ENCODE measurements around the gene COL9A1.

Gene COL9A1

DNA sequence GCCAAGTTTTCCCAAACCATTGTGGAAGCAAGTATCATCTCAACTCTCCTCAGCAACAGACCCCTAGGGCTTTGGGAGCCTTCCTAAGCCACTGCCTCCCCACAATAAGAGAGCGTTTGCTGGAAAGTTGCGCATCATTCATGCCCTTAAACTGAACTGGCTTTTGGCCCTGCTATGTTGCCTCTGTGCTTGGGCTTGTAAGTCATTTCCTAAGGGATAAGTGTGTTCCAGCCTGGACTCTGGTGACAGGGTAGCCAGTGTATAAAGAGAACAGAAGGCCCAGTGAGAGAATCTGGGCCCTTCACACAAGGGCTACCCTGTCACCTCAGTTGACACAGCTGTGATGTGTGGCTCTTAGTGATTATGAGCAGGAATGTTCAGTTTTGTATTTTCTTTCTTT lies 77.8 kb downstream of the COL9A1 start:
- DNase-seq (ENCODE audit: low spot score): no peak

DNA sequence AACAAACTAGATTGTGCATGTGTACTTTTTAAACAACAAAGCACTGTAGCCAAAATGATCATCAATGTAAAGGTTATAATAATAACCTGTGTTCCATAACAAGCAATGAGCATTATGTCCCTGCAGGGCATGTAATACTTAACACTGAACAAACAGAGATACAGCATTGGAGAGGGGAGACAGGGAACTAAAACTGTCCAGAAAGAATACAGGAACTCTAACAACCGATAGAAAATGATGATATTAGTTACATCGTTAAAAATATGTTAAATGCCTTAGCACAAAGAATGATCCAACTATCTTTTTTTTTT lies 80.5 kb downstream of the COL9A1 start:
- DNase-seq (ENCODE audit: low spot score): no peak

- DNase-seq (ENCODE audit: low spot score): no peak
Observed at GRCh38 chr6:70221715-70222438, 81.0 kb downstream of the COL9A1 start.

- peak; percentile 10 for DNase-seq (ENCODE audit: low spot score)
Observed at GRCh38 chr6:70221025-70221714, 81.7 kb downstream of the COL9A1 start.

DNA sequence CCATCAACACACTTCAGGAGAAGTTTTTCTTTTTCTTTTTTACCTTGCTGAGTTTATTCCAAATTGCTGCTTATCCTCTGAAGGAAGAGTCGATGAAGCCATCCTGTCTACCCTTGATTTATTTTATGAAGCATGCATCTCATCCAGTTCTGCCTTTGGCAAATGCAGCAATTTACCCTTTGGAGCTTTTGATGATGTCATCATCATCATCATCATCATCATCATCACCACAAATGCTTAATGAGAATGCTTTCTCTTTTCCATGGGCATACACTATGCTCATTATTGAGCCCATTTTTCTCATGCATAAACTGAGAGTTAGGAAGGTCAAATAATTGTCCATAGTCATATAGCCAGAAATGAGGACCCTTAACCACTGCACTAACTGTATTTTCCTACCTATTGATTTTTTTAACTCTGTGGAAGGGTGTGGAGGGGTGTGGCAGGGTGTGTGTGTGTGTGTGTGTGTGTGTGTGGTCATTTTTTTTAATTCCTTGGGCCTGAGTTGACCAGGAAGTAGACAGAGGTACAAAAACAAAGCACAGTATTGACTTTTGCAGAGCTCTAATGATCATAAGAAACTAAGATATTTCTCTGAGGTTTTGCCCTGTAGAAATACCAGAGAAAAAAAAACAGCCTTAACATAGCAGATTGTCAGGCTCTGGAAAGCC lies 82.8 kb downstream of the COL9A1 start:
- no peak for DNase-seq (ENCODE audit: low spot score)

- DNase-seq (ENCODE audit: low spot score): no peak
Observed at GRCh38 chr6:70216767-70217166, 86.1 kb downstream of the COL9A1 start.

DNA sequence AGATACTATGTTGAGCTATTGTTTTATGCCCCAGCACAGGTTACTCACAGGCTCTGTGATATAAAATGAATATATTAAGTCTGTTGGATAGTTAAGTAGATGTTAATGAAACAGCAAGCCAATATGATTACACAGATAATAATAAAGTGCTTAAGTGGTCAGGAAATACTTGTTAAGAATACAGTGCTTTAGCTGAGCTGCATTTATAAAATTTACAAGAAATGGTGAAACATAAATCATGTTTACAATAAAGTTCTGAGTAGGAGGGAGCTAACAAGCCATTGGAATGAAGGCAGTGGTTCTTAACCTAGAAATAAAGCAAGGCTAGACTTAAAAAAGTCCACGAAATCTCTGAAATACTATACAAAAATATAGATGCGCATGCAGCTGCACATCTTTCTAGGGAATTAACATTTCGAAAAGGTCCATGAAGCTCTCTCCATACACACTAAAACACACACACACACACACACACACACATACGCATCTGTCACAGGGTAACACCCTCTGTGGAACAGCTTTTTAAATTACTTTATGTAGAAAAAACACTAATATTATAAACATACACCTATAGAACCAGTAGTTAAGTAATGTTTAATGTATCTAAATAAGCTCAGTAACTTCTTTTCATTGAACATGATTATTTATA lies 87.3 kb downstream of the COL9A1 start:
- DNase-seq (ENCODE audit: low spot score): no peak

DNA sequence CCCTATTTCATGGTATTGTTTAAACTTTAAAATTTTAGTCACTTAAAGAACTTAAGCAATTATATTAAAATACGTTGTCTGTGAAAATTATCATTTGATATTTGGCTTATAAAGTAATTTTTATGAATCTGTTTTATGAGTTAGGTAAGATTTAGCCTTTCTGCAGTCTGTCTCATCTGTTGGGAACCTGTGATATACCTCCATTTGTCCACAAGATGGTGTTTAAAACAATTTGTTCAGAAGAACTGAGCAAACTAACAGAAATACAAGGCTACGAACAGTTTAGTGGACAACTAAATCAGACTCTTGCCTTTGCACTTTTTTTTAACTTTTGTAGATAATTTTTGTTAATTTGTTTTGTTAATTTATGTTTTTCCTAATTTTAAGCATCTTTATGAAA lies 92.4 kb downstream of the COL9A1 start:
- DNase-seq (ENCODE audit: low spot score): peak; percentile 7

- DNase-seq (ENCODE audit: low spot score): no peak
Observed at GRCh38 chr6:70208235-70208790, 94.6 kb downstream of the COL9A1 start.

- no peak for DNase-seq (ENCODE audit: low spot score)
Observed at GRCh38 chr6:70198785-70199184, 104.1 kb downstream of the COL9A1 start.

GRCh38 chr6:70196531-70196930 lies 106.4 kb downstream of the COL9A1 start:
- DNase-seq (ENCODE audit: low spot score): no peak

DNA sequence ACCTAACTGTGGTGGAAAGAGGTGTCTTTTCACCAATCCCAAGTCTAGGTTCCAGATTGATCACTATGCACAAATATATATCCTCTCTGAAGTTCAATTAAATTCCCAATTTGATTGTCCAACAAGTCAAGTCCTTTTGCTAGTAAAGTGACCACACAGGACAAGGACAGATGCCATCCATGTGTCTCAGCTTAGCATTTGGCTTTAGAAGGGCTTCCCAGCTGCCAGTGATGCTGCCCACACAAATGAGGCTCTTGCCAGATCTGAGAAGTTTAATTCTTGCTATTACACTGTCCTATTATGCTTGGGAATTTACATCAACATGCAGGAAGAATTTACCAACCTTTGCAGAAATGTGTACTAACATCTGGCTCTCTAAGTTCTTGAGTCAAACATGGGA lies 108.5 kb downstream of the COL9A1 start:
- no peak for DNase-seq (ENCODE audit: low spot score)

- DNase-seq (ENCODE audit: low spot score): no peak
Observed at GRCh38 chr6:70188202-70188601, 114.7 kb downstream of the COL9A1 start.

DNA sequence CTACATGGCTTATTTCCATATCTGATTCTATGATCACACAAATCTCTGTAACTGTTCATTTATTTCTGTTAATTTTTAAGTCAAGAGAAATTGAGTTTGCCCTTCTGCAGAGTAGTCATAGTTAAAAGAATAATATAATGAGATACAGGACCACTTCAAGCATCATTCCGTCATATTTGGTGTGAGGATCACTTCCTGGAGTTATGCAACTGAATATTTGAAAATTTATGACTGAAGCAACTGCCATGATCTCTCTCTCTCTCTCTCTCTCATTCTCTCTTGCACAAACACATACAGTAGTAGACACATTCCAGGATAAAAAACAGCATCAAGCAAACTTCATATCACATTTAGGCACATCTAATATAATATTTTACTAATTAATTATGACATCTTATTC lies 116.4 kb downstream of the COL9A1 start:
- DNase-seq (ENCODE audit: low spot score): no peak

GRCh38 chr6:70184723-70185122 lies 118.2 kb downstream of the COL9A1 start:
- no peak for DNase-seq (ENCODE audit: low spot score)

DNA sequence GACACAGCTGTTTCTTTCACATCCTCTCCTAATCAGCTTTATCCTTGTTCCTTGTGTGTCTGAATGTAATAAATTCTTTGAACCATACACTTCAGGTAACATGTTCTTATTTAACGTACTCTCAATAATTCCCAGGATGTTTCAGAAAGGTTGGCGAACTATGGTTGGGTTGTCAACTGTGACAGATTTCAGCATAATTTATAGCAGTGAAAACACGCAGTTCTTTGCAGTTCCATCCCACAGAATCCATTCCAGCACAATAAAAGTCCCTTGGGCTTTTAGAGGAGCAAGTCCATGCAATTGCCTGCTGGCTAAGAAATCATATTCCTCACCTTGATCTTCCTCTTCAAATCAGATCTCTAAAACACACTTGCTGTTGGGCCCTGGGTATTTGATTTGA lies 119.3 kb downstream of the COL9A1 start:
- no peak for DNase-seq (ENCODE audit: low spot score)

DNA sequence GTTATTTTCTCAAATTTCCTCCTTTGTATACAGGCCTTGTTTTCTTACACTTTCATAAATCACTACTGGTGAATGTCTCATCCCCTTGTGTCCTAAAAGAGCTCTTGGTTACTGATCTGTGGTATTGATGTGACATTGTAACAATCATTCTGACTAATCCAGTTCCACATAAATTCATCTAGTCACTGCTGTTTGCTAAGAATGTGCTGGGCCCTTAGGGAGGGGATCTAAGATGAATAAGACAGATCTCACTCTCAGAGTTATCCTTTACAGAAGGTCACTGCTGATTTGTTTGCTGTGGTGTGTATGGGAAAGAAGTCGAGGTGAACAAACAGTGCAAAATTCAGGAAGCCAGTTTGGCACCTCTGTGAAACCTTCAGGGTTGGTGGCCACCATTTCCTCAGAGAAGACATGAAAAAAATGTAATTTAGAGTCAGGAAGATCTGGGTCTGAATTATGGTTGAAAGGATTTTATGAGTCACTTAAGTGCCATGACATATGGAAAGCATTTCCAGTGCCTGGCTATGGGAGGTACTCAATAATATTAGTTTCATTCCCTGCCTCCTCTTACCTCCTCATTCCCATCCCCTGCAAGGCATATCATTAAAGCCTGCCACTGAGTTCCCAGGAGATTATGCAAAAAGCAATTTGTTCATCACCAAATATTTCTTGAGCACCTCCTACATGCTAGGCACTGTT lies 121.8 kb downstream of the COL9A1 start:
- no peak for DNase-seq (ENCODE audit: low spot score)

GRCh38 chr6:70180183-70180900 lies 122.5 kb downstream of the COL9A1 start:
- no peak for DNase-seq (ENCODE audit: low spot score)

GRCh38 chr6:70176842-70177550 lies 125.9 kb downstream of the COL9A1 start:
- no peak for DNase-seq (ENCODE audit: low spot score)

DNA sequence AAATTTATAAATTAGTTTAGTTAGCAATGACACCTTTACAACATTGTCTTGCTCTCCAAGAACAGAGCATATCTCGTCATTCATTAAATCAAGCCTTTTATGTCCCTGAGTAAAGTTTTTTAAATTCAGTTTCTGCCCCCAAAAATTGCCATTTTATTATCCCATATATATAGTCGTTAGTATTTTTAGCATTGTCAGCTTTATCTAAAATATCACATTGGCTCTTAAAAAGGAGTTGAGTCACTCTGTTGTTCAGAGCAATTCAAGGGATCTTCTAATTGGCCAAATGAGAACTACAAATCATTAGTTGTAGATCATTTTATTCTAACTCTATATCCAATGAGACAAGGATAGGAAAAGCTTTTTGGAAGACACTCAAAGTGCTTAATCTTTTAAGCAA lies 127.1 kb downstream of the COL9A1 start:
- DNase-seq (ENCODE audit: low spot score): no peak

DNA sequence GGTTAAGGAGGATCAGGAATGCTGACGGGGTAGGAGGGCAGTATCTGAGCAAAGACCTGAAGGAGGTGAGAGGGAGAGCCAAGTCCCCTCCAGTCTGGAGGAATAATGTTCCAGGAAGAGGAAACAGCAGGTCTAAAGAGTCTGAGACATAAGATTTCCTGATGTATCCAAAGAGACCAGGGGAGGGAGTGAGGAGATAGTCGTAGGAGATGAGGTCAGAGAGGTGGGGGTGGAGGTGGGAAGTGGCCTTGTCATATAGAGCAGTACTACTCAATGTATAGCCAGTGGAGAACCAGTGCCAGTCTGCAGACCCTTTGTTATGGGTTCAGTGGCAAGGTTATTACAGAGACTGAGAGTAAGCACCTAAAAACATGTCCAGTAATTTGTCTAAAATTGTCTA lies 130.6 kb downstream of the COL9A1 start:
- DNase-seq (ENCODE audit: low spot score): no peak

Measured in hepatic stellate cell (primary cell).